Effector memory CD8-positive, alpha-beta T cell (primary cell): ENCODE measurements around the gene CAMTA1.
A peak's percentile ranks its signal among the peaks of the same experiment; 100 is the strongest.

Source experiments
- ATAC-seq: fragments of 150-1000 bp; cut with Tn5 transposase; replicated peaks from 2 replicates; pipeline ENCODE4 v1.10.0; 2021; ENCODE audit warnings: mild to moderate bottlenecking, moderate library complexity
- DNase-seq, 3 experiments: peaks; one replicate each; pipeline ENCODE4 v3.0.0; 2021
- H3K27ac Mint-ChIP-seq, 2 donors: one replicate each; pipeline ENCODE4 v1.8.0; 2022; ENCODE audit warnings: mild to moderate bottlenecking in 2 of 2, mixed read lengths in 2 of 2, moderate library complexity in 2 of 2
- H3K27me3 Mint-ChIP-seq, 2 donors: one replicate each; pipeline ENCODE4 v1.8.0; 2022; ENCODE audit warnings: mixed read lengths in 2 of 2
- H3K36me3 Mint-ChIP-seq: one replicate; pipeline ENCODE4 v1.8.0; 2022; ENCODE audit warnings: mild to moderate bottlenecking, moderate library complexity, mixed read lengths; ENCODE audit not compliant: insufficient read depth
- H3K4me1 Mint-ChIP-seq, 2 donors: one replicate each; pipeline ENCODE4 v1.8.0; 2022; ENCODE audit warnings: low read depth in 2 of 2, mixed read lengths in 2 of 2
- H3K4me3 Mint-ChIP-seq, 2 donors: one replicate each; pipeline ENCODE4 v1.8.0; 2022; ENCODE audit warnings: mild to moderate bottlenecking in 2 of 2, mixed read lengths in 2 of 2, moderate library complexity in 2 of 2
- H3K9me3 Mint-ChIP-seq, 2 donors: one replicate each; pipeline ENCODE4 v1.8.0; 2022; ENCODE audit warnings: mixed read lengths in 2 of 2

The CAMTA1 gene

GRCh38 chr1:6965935-6966241 lies 180.6 kb downstream of the CAMTA1 start:
- Mint-ChIP-seq H3K9me3 (no peaks in the 10 kb centered on the region), H3K27ac (no peak overlapping the region), H3K4me3 (no peak overlapping the region), H3K4me1 (peaks cover 17 to 19% of the 10 kb centered on the region in 2 donors), H3K36me3 (no peaks in the 10 kb centered on the region), H3K27me3 (peaks cover 76 to 95% of the 10 kb centered on the region in 2 donors)
- DNase-seq (no peak), ATAC-seq (no peak)

GRCh38 chr1:6966326-6966725 lies 181.1 kb downstream of the CAMTA1 start:
- ATAC-seq (no peak), DNase-seq (no peak)
- Mint-ChIP-seq H3K4me3 (no peak overlapping the region), H3K9me3 (no peaks in the 10 kb centered on the region), H3K27me3 (peaks cover 73 to 91% of the 10 kb centered on the region in 2 donors), H3K4me1 (peaks cover 15 to 19% of the 10 kb centered on the region in 2 donors), H3K36me3 (no peaks in the 10 kb centered on the region), H3K27ac (no peak overlapping the region)

GRCh38 chr1:6967431-6968111 lies 182.3 kb downstream of the CAMTA1 start:
- no peak for DNase-seq
- H3K9me3 Mint-ChIP-seq = no peaks in the 10 kb centered on the region
- peaks cover 15 to 19% of the 10 kb centered on the region in 2 donors for H3K4me1 Mint-ChIP-seq
- no peak overlapping the region for H3K4me3 Mint-ChIP-seq
- H3K27ac Mint-ChIP-seq = no peak overlapping the region
- no peak for ATAC-seq
- peaks cover 79 to 93% of the 10 kb centered on the region in 2 donors for H3K27me3 Mint-ChIP-seq
- no peaks in the 10 kb centered on the region for H3K36me3 Mint-ChIP-seq

DNA sequence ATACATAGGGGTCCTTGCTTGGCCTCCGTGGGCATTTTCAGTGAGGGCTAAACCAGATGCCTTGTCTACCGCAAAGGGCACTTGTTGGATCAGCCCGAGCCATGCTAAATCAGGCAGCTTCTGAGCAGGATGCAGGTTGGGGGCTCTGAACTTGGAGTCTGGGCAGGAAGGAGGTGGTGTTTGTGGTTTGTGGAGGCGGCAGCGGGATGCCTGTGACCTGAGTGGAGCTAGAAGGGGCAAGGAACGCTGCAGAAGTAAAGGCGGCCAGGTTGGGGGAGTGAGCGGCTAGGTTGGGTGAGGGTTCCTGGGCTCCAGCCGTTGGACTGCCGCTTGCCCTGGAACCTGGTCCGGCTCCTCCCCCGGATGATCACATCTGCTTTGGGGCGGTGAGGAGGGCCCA lies 183.9 kb downstream of the CAMTA1 start:
- no peaks in the 10 kb centered on the region for H3K9me3 Mint-ChIP-seq
- peaks cover 8 to 10% of the 10 kb centered on the region in 2 donors for H3K4me1 Mint-ChIP-seq
- H3K36me3 Mint-ChIP-seq = no peaks in the 10 kb centered on the region
- DNase-seq (no peak), ATAC-seq (no peak)
- peaks cover 72 to 93% of the 10 kb centered on the region in 2 donors for H3K27me3 Mint-ChIP-seq
- H3K4me3 Mint-ChIP-seq = no peak overlapping the region
- peak overlapping the region in 1 of 2 donors; percentile 25 for H3K27ac Mint-ChIP-seq

GRCh38 chr1:6969762-6970161 lies 184.5 kb downstream of the CAMTA1 start:
- ATAC-seq (no peak), DNase-seq (no peak)
- no peaks in the 10 kb centered on the region for H3K36me3 Mint-ChIP-seq
- no peak overlapping the region for H3K4me3 Mint-ChIP-seq
- H3K27ac Mint-ChIP-seq = no peak overlapping the region
- no peaks in the 10 kb centered on the region for H3K9me3 Mint-ChIP-seq
- peaks cover 7 to 9% of the 10 kb centered on the region in 2 donors for H3K4me1 Mint-ChIP-seq
- peaks cover 65 to 89% of the 10 kb centered on the region in 2 donors for H3K27me3 Mint-ChIP-seq

DNA sequence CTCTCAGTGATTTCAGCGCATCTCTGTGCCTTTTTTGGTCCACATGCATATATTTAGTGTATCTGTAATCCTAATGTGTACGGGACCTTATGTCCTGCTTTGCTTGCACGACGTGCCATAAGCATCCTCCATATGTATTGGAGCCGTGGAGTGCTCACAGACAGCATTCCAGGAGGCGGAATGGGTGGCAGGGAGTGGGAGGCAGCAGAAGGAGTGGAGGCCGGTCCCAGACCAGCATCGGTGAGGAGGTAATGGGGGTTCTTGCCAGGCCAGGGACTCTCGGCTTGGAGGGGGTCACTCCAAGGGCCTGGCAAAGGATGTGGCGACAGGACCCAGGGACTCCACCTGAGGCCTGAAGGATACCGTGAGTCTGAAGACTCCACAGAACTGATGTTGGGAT lies 185.0 kb downstream of the CAMTA1 start:
- H3K36me3 Mint-ChIP-seq = no peaks in the 10 kb centered on the region
- DNase-seq = no peak
- H3K4me3 Mint-ChIP-seq = no peak overlapping the region
- peaks cover 7 to 9% of the 10 kb centered on the region in 2 donors for H3K4me1 Mint-ChIP-seq
- no peaks in the 10 kb centered on the region for H3K9me3 Mint-ChIP-seq
- no peak for ATAC-seq
- H3K27ac Mint-ChIP-seq = no peak overlapping the region
- H3K27me3 Mint-ChIP-seq = peaks cover 65 to 88% of the 10 kb centered on the region in 2 donors

- Mint-ChIP-seq H3K27ac (no peak overlapping the region), H3K4me3 (no peak overlapping the region), H3K27me3 (peaks cover 64 to 88% of the 10 kb centered on the region in 2 donors), H3K9me3 (no peaks in the 10 kb centered on the region), H3K36me3 (no peaks in the 10 kb centered on the region), H3K4me1 (peaks cover 7 to 9% of the 10 kb centered on the region in 2 donors)
- DNase-seq = no peak
- ATAC-seq = no peak
Observed at GRCh38 chr1:6971048-6971447, 185.8 kb downstream of the CAMTA1 start.

GRCh38 chr1:6971699-6972098 lies 186.4 kb downstream of the CAMTA1 start:
- H3K27ac Mint-ChIP-seq = no peak overlapping the region
- DNase-seq (no peak), ATAC-seq (no peak)
- H3K4me1 Mint-ChIP-seq = peaks cover 7 to 9% of the 10 kb centered on the region in 2 donors
- no peaks in the 10 kb centered on the region for H3K36me3 Mint-ChIP-seq
- peaks cover 65 to 88% of the 10 kb centered on the region in 2 donors for H3K27me3 Mint-ChIP-seq
- no peak overlapping the region for H3K4me3 Mint-ChIP-seq
- H3K9me3 Mint-ChIP-seq = no peaks in the 10 kb centered on the region

DNA sequence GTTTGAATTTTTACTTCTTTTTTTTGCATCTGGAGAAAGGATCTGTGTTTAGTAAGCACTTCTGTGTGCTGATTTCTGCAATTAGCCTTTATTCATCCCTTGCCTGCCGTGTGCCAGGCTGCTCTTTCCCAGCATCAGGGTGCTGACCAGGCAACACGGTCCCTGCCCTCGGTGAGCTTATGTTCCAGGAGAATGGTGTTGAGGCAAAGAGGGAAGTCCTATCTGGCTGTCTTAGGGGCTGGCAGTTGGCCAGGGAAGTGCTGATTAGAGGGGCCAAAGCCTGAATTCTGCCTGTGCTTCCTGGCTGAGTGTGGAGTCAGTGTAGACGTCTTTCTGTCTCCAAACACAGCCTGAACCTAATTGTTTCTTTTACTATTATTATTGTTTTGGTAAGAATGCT lies 187.1 kb downstream of the CAMTA1 start:
- Mint-ChIP-seq H3K27ac (no peak overlapping the region), H3K36me3 (no peaks in the 10 kb centered on the region), H3K27me3 (peaks cover 60 to 88% of the 10 kb centered on the region in 2 donors), H3K9me3 (no peaks in the 10 kb centered on the region), H3K4me3 (no peak overlapping the region), H3K4me1 (peaks cover 7 to 9% of the 10 kb centered on the region in 2 donors)
- DNase-seq (no peak), ATAC-seq (no peak)

DNA sequence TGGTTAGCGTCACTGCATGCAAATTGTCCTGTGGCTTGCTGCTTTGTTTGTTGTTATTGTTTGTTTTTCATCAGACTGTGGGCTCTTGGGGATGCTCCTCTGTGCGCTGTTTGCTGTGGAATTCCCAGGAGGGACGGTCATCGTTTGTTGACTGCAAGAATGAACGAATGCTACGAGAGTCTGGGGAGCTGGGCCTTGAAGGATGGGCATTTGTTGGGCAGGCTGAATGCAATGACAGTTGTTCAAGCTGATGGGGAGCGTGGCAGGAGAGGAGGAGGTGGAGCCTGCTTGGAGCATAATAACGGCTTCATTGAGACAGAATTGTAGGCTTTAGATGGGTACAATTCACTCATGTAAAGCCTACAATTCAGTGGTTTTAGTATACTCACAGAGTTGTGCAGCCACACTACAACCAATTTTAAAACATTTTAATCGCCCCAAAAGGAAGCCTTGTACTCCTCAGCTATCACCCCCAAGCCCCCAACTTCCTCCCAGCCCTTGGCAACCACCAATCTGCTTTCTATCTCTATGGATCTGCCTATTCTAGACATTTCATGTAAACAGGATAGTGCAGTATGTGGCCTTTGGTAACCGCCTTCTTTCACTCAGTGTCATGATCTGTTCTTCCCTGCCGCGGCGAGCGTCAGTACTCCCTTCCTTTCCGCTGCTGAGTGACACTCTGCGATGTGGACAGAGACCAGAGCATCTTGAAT lies 190.2 kb downstream of the CAMTA1 start:
- Mint-ChIP-seq H3K36me3 (no peaks in the 10 kb centered on the region), H3K27ac (no peak overlapping the region), H3K27me3 (peaks cover 41 to 83% of the 10 kb centered on the region in 2 donors), H3K4me3 (no peak overlapping the region), H3K9me3 (no peaks in the 10 kb centered on the region), H3K4me1 (no peaks in the 10 kb centered on the region)
- no peak for DNase-seq
- ATAC-seq = no peak

DNA sequence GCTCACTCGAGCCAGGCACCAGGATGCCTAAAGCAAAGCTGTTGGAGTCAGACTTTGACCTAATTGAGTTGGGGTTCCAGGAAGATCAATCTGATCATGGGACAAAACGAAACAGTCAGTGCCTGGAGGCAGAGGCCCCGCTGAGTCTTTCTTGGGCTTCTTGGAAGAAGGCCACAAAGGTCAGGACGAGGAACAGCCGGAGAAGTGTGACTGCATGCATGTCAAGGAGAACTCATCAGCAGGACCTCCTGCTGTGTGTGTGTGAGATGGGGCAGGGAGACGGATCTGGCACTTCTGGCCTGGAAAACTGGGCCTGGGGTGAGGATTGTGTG lies 190.8 kb downstream of the CAMTA1 start:
- H3K4me3 Mint-ChIP-seq = no peak overlapping the region
- ATAC-seq = no peak
- H3K27ac Mint-ChIP-seq = no peak overlapping the region
- H3K9me3 Mint-ChIP-seq = no peaks in the 10 kb centered on the region
- H3K27me3 Mint-ChIP-seq = peaks cover 41 to 84% of the 10 kb centered on the region in 2 donors
- DNase-seq = no peak
- no peaks in the 10 kb centered on the region for H3K36me3 Mint-ChIP-seq
- no peaks in the 10 kb centered on the region for H3K4me1 Mint-ChIP-seq

- no peaks in the 10 kb centered on the region for H3K4me1 Mint-ChIP-seq
Observed at GRCh38 chr1:6979003-6979613, 193.9 kb downstream of the CAMTA1 start.

GRCh38 chr1:6981595-6981994 lies 196.3 kb downstream of the CAMTA1 start:
- H3K4me3 Mint-ChIP-seq = no peak overlapping the region
- no peak overlapping the region for H3K27ac Mint-ChIP-seq
- peaks cover 10 to 45% of the 10 kb centered on the region in 2 donors for H3K27me3 Mint-ChIP-seq
- H3K36me3 Mint-ChIP-seq = peaks cover 3% of the 10 kb centered on the region
- H3K4me1 Mint-ChIP-seq = no peaks in the 10 kb centered on the region
- DNase-seq (no peak), ATAC-seq (no peak)
- H3K9me3 Mint-ChIP-seq = no peaks in the 10 kb centered on the region

More at GRCh38 chr1:6979003-6979613, 193.9 kb downstream of the CAMTA1 start:
- peaks cover 21 to 56% of the 10 kb centered on the region in 2 donors for H3K27me3 Mint-ChIP-seq
- H3K9me3 Mint-ChIP-seq = no peaks in the 10 kb centered on the region
- DNase-seq (no peak), ATAC-seq (no peak)
- H3K36me3 Mint-ChIP-seq = no peaks in the 10 kb centered on the region
- no peak overlapping the region for H3K4me3 Mint-ChIP-seq
- H3K27ac Mint-ChIP-seq = no peak overlapping the region

DNA sequence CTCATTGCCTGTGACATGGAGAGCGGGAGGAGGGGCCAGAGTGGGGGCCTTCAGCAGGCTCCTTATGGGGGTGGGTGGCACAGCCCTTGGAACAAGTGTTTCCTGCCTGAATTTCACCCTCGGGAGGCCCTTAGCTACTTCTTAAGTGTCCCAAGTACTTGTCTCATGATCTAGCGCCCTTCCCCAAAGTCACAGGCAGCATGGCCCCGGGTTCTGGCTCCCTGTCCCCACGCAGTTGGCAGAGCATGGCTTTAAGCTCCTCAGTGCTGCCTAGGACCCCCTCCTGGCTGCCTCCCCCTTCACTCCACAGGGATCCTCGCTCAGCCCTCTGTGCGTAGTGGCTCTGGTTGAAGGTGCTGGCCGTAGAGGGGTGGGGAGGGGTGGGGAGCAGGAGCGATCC lies 197.2 kb downstream of the CAMTA1 start:
- Mint-ChIP-seq H3K27me3 (peaks cover 8 to 40% of the 10 kb centered on the region in 2 donors), H3K4me3 (no peak overlapping the region), H3K9me3 (no peaks in the 10 kb centered on the region), H3K36me3 (peaks cover 3% of the 10 kb centered on the region), H3K4me1 (no peaks in the 10 kb centered on the region), H3K27ac (no peak overlapping the region)
- no peak for ATAC-seq
- no peak for DNase-seq
